Ascending aorta (tissue), 2 donors: ENCODE measurements around the gene PIP5K1B. TPM values are rescaled to one million over a fixed set of nuclear protein-coding genes. Genes with fewer than 3 reads are reported as not detected.
"Not testable (repeated sequence)": the region's sequence is repeated elsewhere in the genome, so short reads cannot be mapped to it uniquely, and the experiment has no call there.

Experiments used
- DNase-seq, 2 donors: peaks; one replicate each; pipeline ENCODE4 v3.0.0-alpha.2; 2019; ENCODE audit warnings: low spot score in 2 of 2
- H3K27ac ChIP-seq, 2 donors: fragments of 200-600 bp; sonication (generic); one replicate each; pipeline ENCODE4 v1.5.1; 2016 to 2017; ENCODE audit warnings: mild to moderate bottlenecking in 1 of 2
- H3K27me3 ChIP-seq: fragments of 200-600 bp; sonication (generic); one replicate; pipeline ENCODE4 v1.5.1; 2017
- H3K36me3 ChIP-seq, 2 donors: fragments of 200-600 bp; sonication (generic); one replicate each; pipeline ENCODE4 v1.5.1; 2016
- H3K4me1 ChIP-seq, 2 donors: fragments of 200-600 bp; sonication (generic); one replicate each; pipeline ENCODE4 v1.5.1; 2016 to 2017; ENCODE audit warnings: mild to moderate bottlenecking in 1 of 2
- H3K4me3 ChIP-seq, 2 donors: fragments of 200-600 bp; sonication (generic); one replicate each; pipeline ENCODE4 v1.5.1; 2016 to 2017; ENCODE audit warnings: mild to moderate bottlenecking in 1 of 2
- H3K9me3 ChIP-seq, 2 donors: fragments of 200-600 bp; sonication (generic); one replicate each; pipeline ENCODE4 v1.5.1; 2016
- CTCF ChIP-seq, 3 experiments: fragments of 200-600 bp in 2 of 3; fragments of 450-650 bp in 1 of 3; sonication (generic) in 2 of 3; IDR thresholded peaks; one replicate each; pipeline ENCODE4 v1.5.1; 2016 to 2019; ENCODE audit warnings: antibody characterized with exemption in 3 of 3, mild to moderate bottlenecking in 1 of 3, moderate library complexity in 1 of 3
- intact Hi-C: fragments of 100-400 bp; cut with DNase I; formaldehyde crosslinking; loops from one replicate; pipeline ENCODE4 v1.15.1; 2023
- total RNA-seq: library from RNA; depleted of rRNA; stranded (reverse); fragments of >200 nt; gene quantifications from one replicate; pipeline ENCODE4 v1.1.0, GENCODE V29; 2016

Gene PIP5K1B
- total RNA-seq, 1 donor from 2014 or later: 0.85 TPM

GRCh38 chr9:68692519-68692918 is 12.5 kb upstream of the PIP5K1B start:
- no peak for TF ChIP-seq CTCF (IDR thresholded peaks at IDR 0.05)
- intact Hi-C loops: loop anchor here (5.0 kb wide), 1 partner anchor 85 kb away; no protein-coding TSS in a partner anchor
- H3K4me3 ChIP-seq: no peak overlapping the region
- H3K27ac ChIP-seq: no peak overlapping the region
- H3K27me3 ChIP-seq: no peaks in the 10 kb centered on the region
- no peaks in the 10 kb centered on the region for H3K36me3 ChIP-seq
- H3K4me1 ChIP-seq: peaks cover 0 to 6% of the 10 kb centered on the region in 2 donors
- H3K9me3 ChIP-seq: no peaks in the 10 kb centered on the region
- DNase-seq: no peak

GRCh38 chr9:68694125-68694524 is 10.9 kb upstream of the PIP5K1B start:
- Histone ChIP-seq H3K4me1 (peaks cover 0 to 6% of the 10 kb centered on the region in 2 donors), H3K4me3 (no peak overlapping the region), H3K36me3 (no peaks in the 10 kb centered on the region), H3K27ac (no peak overlapping the region), H3K27me3 (no peaks in the 10 kb centered on the region), H3K9me3 (no peaks in the 10 kb centered on the region)
- TF ChIP-seq CTCF (IDR thresholded peaks at IDR 0.05): no peak
- intact Hi-C loops: loop anchor here (5.0 kb wide), 1 partner anchor 83 kb away; no protein-coding TSS in a partner anchor
- DNase-seq: no peak

GRCh38 chr9:68697851-68698250 is 7.2 kb upstream of the PIP5K1B start:
- no peaks in the 10 kb centered on the region for H3K36me3 ChIP-seq
- no peak for TF ChIP-seq CTCF (IDR thresholded peaks at IDR 0.05)
- H3K27me3 ChIP-seq: no peaks in the 10 kb centered on the region
- H3K27ac ChIP-seq: no peak overlapping the region
- H3K4me3 ChIP-seq: no peak overlapping the region
- DNase-seq: no peak
- H3K4me1 ChIP-seq: no peaks in the 10 kb centered on the region
- intact Hi-C loops: no loop called here
- no peaks in the 10 kb centered on the region for H3K9me3 ChIP-seq

- H3K4me1 ChIP-seq: no peaks in the 10 kb centered on the region
- no peaks in the 10 kb centered on the region for H3K36me3 ChIP-seq
- intact Hi-C loops: no loop called here
- H3K9me3 ChIP-seq: no peaks in the 10 kb centered on the region
- no peak for TF ChIP-seq CTCF (IDR thresholded peaks at IDR 0.05)
- no peaks in the 10 kb centered on the region for H3K27me3 ChIP-seq
- no peak for DNase-seq
- H3K4me3 ChIP-seq: no peak overlapping the region
- no peak overlapping the region for H3K27ac ChIP-seq
Measured at GRCh38 chr9:68698943-68699509, 6.0 kb upstream of the PIP5K1B start.

GRCh38 chr9:68699625-68700024 is 5.4 kb upstream of the PIP5K1B start:
- H3K27ac ChIP-seq, H3K36me3 ChIP-seq, H3K9me3 ChIP-seq, H3K4me1 ChIP-seq, DNase-seq, H3K4me3 ChIP-seq, H3K27me3 ChIP-seq: not testable (repeated sequence)
- intact Hi-C loops: loop anchor here (10.0 kb wide), 1 partner anchor 115 kb away; no protein-coding TSS in a partner anchor

GRCh38 chr9:68702493-68702892 is 2.5 kb upstream of the PIP5K1B start:
- no peak overlapping the region for H3K27ac ChIP-seq
- H3K4me1 ChIP-seq: no peaks in the 10 kb centered on the region
- no peak for DNase-seq
- intact Hi-C loops: loop anchor here (10.0 kb wide), 1 partner anchor 118 kb away; no protein-coding TSS in a partner anchor
- no peaks in the 10 kb centered on the region for H3K9me3 ChIP-seq
- H3K27me3 ChIP-seq: no peaks in the 10 kb centered on the region
- no peaks in the 10 kb centered on the region for H3K36me3 ChIP-seq
- no peak overlapping the region for H3K4me3 ChIP-seq
- no peak for TF ChIP-seq CTCF (IDR thresholded peaks at IDR 0.05)
